ENCODE data around the gene TBC1D2. TPM values are rescaled to one million over a fixed set of nuclear protein-coding genes. Genes with fewer than 3 reads are reported as not detected.

TBC1D2 gene
- total and polyA plus RNA-seq, 2 of the 4 experiments (the other 2 are of a cell fraction) = 36.9 to 62.7 TPM

DNA sequence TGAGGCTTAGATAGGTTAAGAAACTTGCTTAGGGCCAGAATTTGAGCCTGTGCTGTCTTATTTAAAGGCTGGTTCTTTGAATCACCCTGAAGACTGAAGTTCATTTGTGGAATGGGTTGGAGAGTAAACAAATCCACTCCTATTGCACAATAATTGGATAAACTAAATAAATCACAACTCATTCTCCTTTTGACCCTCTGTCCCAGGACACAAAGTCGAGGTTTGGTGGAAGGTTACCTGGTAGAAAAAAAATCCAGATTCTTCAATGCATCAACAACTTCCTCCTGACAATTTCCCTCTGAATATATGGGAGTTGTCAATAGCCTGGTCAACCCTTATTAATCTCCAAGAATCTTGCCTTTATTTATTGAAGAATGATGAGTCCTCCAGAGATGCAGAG is 28.9 kb downstream of the TBC1D2 start:
- no peak for TF ChIP-seq RAD21 (IDR thresholded peaks at IDR 0.05; ENCODE audit: low read length)
- no peak for TF ChIP-seq CHD1 (IDR thresholded peaks at IDR 0.05; ENCODE audit: low read depth, low read length)
- TF ChIP-seq BHLHE40 (IDR thresholded peaks at IDR 0.05; ENCODE audit: low read depth, low read length) = no peak
- TF ChIP-seq MAZ (IDR thresholded peaks at IDR 0.05; ENCODE audit: borderline replicate concordance, low read depth, low read length) = no peak
- peak; percentile 98 for TF ChIP-seq CEBPB (IDR thresholded peaks at IDR 0.05; ENCODE audit: low read depth, low read length)
- TF ChIP-seq, protein P1, sequence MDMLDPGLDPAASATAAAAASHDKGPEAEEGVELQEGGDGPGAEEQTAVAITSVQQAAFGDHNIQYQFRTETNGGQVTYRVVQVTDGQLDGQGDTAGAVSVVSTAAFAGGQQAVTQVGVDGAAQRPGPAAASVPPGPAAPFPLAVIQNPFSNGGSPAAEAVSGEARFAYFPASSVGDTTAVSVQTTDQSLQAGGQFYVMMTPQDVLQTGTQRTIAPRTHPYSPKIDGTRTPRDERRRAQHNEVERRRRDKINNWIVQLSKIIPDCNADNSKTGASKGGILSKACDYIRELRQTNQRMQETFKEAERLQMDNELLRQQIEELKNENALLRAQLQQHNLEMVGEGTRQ (IDR thresholded peaks at IDR 0.05; ENCODE audit: low read depth, low read length) = no peak
- no peak for TF ChIP-seq FOS (IDR thresholded peaks at IDR 0.05; ENCODE audit: low read depth, low read length)
- Histone ChIP-seq H3K9me3 (ENCODE audit: control insufficient read depth, insufficient read depth, low read length) (no peaks in the 10 kb centered on the region), H4K8ac (ENCODE audit: low read depth in 2 of 2, low read length in 2 of 2) (peak overlapping the region; percentile 80 to 94; a peak in 3 of 4 replicates), H3K4ac (ENCODE audit: low read depth, low read length) (peak overlapping the region; percentile 100), H3K23ac (ENCODE audit: low read depth, low read length) (peak overlapping the region; percentile 94), H2BK15ac (ENCODE audit: low read depth, low read length) (peak overlapping the region; percentile 99; the same call in 1 of the 3 replicates), H3K4me1 (ENCODE audit: control insufficient read depth, insufficient read depth, low read length) (peaks cover 37% of the 10 kb centered on the region), H3K9ac (ENCODE audit: low read depth, low read length) (no peak overlapping the region), H2BK20ac (ENCODE audit: low read depth, low read length) (peak overlapping the region; percentile 98), H4K91ac (ENCODE audit: insufficient read depth, low read depth, low read length) (peak overlapping the region; percentile 99), H3K4me2 (ENCODE audit: low read depth, low read length) (0 out of 2 replicates have a peak overlapping the region, but pooled peaks have one; percentile 9), H2AFZ (replicated peaks; ENCODE audit: low read length, poor library complexity) (no peak overlapping the region), H2AK9ac (replicated peaks; ENCODE audit: low read depth, low read length, poor library complexity) (peak overlapping the region; percentile 90), H4K20me1 (ENCODE audit: insufficient read depth, low read length) (no peaks in the 10 kb centered on the region), H3K27ac (ENCODE audit: insufficient read depth, low read length) (peak overlapping the region; percentile 95), H3K9me1 (ENCODE audit: insufficient read depth, low read length) (peaks cover 40% of the 10 kb centered on the region), H3K27me3 (ENCODE audit: control insufficient read depth, insufficient read depth, low read length) (no peaks in the 10 kb centered on the region), H3K79me1 (ENCODE audit: low read depth in 1 of 2, low read length in 2 of 2) (peaks cover 30 to 69% of the 10 kb centered on the region in 2 experiments), H3K36me3 (ENCODE audit: control insufficient read depth, insufficient read depth, low read length) (peaks cover 13% of the 10 kb centered on the region), H3K4me3 (ENCODE audit: insufficient read depth, low read depth, low read length) (no peak overlapping the region), H2AK5ac (ENCODE audit: low read depth, low read length) (no peak overlapping the region), H3K56ac (ENCODE audit: extremely low read depth, insufficient read depth, low read length) (peak overlapping the region; percentile 70; the same call in 1 of the 2 replicates), H2BK5ac (ENCODE audit: low read depth, low read length, poor library complexity, severe bottlenecking) (peak overlapping the region; percentile 95), H2BK120ac (ENCODE audit: low read depth, low read length) (peak overlapping the region; percentile 100), H3K14ac (replicated peaks; ENCODE audit: low read depth, low read length) (peak overlapping the region; percentile 95), H3K18ac (ENCODE audit: low read depth, low read length) (peak overlapping the region; percentile 90), H4K5ac (ENCODE audit: low read depth, low read length) (peak overlapping the region; percentile 81)
- BruUV-seq (replicated peaks) = no TSS peak
- POLR2A ChIA-PET (ENCODE audit: unreplicated experiment) = interaction anchor here (0.6 kb wide), 1 partner anchor 19 kb away, joined by 3 read pairs; no protein-coding TSS in a partner anchor
- intact Hi-C loops (cut with micrococcal nuclease) = no loop called here
- CTCF ChIA-PET = no interaction called here
- in situ Hi-C loops (cut with MboI; ENCODE audit: low sequenced_read_pairs) = no loop called here
- dilution Hi-C loops (cut with HindIII; ENCODE audit: low sequenced_read_pairs, unreplicated experiment) = no loop called here
- ATAC-seq (ENCODE audit: low read depth) (0 out of 2 replicates have a peak, but pooled peaks have one; percentile 3), DNase-seq (peak; percentile 57)
- WGBS, 2 experiments (ENCODE audit: extremely low coverage in 2 of 2, insufficient read length in 1 of 2) = no CpG with 5 or more reads among the region's 1 CpG

Measured in IMR-90 (cell line).